ENCODE data around the gene BLMH.

Gene BLMH

DNA sequence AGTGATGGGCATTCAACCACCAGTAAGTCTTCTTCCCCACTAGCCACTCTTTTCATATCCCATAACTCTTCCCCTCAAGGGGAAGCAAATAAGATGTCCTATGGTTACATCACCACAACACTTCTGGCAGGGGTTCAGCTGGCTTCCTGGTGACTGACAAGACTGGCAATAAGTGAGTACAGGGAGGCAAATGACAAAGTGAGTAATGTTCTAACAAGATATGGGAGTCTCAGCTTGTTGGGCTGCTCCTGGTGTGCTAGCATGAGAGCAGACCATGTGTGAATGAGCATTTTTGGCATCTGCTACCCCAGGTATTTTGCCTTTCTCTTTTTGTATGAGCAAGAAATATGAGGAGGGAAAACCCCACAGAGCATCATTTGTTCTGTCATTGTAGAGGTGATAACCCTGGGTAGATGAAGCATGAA lies 32.2 kb upstream of the BLMH start:
- Histone ChIP-seq H3K9me3 (ENCODE audit: insufficient read depth, low read depth, low read length) (no peaks in the 10 kb centered on the region), H3K27me3 (ENCODE audit: insufficient read depth, low read length) (no peaks in the 10 kb centered on the region), H3K4me1 (ENCODE audit: insufficient read depth, low read length) (no peaks in the 10 kb centered on the region), H3K9ac (ENCODE audit: low read depth, low read length) (no peak overlapping the region), H3K36me3 (ENCODE audit: insufficient read depth, low read depth, low read length) (no peaks in the 10 kb centered on the region), H3K27ac (ENCODE audit: low read length) (no peak overlapping the region), H3K4me3 (ENCODE audit: low read length) (no peak overlapping the region)

GRCh38 chr17:30323262-30323894 lies 31.6 kb upstream of the BLMH start:
- Histone ChIP-seq H3K36me3 (ENCODE audit: insufficient read depth, low read depth, low read length) (no peaks in the 10 kb centered on the region), H3K4me1 (ENCODE audit: insufficient read depth, low read length) (no peaks in the 10 kb centered on the region), H3K27ac (ENCODE audit: low read length) (no peak overlapping the region), H3K4me3 (ENCODE audit: low read length) (no peak overlapping the region), H3K9me3 (ENCODE audit: insufficient read depth, low read depth, low read length) (no peaks in the 10 kb centered on the region), H3K27me3 (ENCODE audit: insufficient read depth, low read length) (no peaks in the 10 kb centered on the region), H3K9ac (ENCODE audit: low read depth, low read length) (no peak overlapping the region)

DNA sequence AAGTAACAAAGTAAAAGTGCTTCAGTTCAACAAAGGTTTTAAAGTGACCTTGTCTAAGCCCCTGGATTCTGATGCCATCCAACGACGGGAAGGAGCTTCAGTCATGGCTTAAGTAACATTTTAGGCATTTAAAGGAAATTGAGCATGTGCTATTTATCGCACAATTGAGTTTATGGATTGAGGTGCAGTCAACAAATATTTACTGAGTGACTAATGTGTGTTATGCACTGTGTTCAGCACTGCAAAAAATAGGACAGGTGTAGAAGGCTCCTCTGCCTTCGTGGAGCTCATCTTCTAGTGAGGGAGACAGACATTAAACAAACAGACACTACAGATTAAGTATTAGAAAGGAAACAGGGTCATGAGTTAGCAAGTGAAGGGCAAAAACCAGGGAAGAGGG lies 29.6 kb upstream of the BLMH start:
- Histone ChIP-seq H3K36me3 (ENCODE audit: insufficient read depth, low read depth, low read length) (no peaks in the 10 kb centered on the region), H3K4me3 (ENCODE audit: low read length) (no peak overlapping the region), H3K9ac (ENCODE audit: low read depth, low read length) (no peak overlapping the region), H3K27me3 (ENCODE audit: insufficient read depth, low read length) (no peaks in the 10 kb centered on the region), H3K4me1 (ENCODE audit: insufficient read depth, low read length) (no peaks in the 10 kb centered on the region), H3K27ac (ENCODE audit: low read length) (no peak overlapping the region), H3K9me3 (ENCODE audit: insufficient read depth, low read depth, low read length) (no peaks in the 10 kb centered on the region)

DNA sequence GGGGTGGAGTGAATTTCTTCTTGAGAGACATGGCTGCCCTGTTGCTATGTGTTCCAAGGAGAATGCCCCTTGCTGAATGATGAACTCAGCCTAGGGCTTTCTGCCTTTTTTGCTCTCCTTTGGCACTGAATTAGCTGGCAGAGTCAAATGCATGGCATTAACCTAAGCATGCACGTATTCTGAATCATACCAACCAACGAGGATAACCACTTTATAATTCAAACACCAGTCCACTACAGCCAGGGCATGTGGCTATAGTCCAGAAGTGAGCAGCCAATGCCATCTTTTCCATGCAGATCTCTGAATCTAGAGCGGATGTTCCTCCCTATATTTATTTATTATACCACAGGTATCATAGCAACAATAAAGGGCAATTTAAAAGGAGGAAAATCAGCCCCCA lies 26.4 kb upstream of the BLMH start:
- no peak overlapping the region for H3K4me3 ChIP-seq (ENCODE audit: low read length)
- no peaks in the 10 kb centered on the region for H3K9me3 ChIP-seq (ENCODE audit: insufficient read depth, low read depth, low read length)
- H3K9ac ChIP-seq (ENCODE audit: low read depth, low read length): no peak overlapping the region
- no peak overlapping the region for H3K27ac ChIP-seq (ENCODE audit: low read length)
- no peaks in the 10 kb centered on the region for H3K4me1 ChIP-seq (ENCODE audit: insufficient read depth, low read length)
- no peaks in the 10 kb centered on the region for H3K36me3 ChIP-seq (ENCODE audit: insufficient read depth, low read depth, low read length)
- H3K27me3 ChIP-seq (ENCODE audit: insufficient read depth, low read length): no peaks in the 10 kb centered on the region

GRCh38 chr17:30316736-30317135 lies 25.0 kb upstream of the BLMH start:
- Histone ChIP-seq H3K9me3 (ENCODE audit: insufficient read depth, low read depth, low read length) (no peaks in the 10 kb centered on the region), H3K4me3 (ENCODE audit: low read length) (no peak overlapping the region), H3K4me1 (ENCODE audit: insufficient read depth, low read length) (no peaks in the 10 kb centered on the region), H3K27ac (ENCODE audit: low read length) (no peak overlapping the region), H3K9ac (ENCODE audit: low read depth, low read length) (no peak overlapping the region), H3K36me3 (ENCODE audit: insufficient read depth, low read depth, low read length) (no peaks in the 10 kb centered on the region), H3K27me3 (ENCODE audit: insufficient read depth, low read length) (no peaks in the 10 kb centered on the region)

GRCh38 chr17:30315106-30315505 lies 23.4 kb upstream of the BLMH start:
- no peak overlapping the region for H3K4me3 ChIP-seq (ENCODE audit: low read length)
- no peaks in the 10 kb centered on the region for H3K27me3 ChIP-seq (ENCODE audit: insufficient read depth, low read length)
- no peak overlapping the region for H3K27ac ChIP-seq (ENCODE audit: low read length)
- H3K9ac ChIP-seq (ENCODE audit: low read depth, low read length): no peak overlapping the region
- no peaks in the 10 kb centered on the region for H3K4me1 ChIP-seq (ENCODE audit: insufficient read depth, low read length)
- no peaks in the 10 kb centered on the region for H3K9me3 ChIP-seq (ENCODE audit: insufficient read depth, low read depth, low read length)
- no peaks in the 10 kb centered on the region for H3K36me3 ChIP-seq (ENCODE audit: insufficient read depth, low read depth, low read length)

DNA sequence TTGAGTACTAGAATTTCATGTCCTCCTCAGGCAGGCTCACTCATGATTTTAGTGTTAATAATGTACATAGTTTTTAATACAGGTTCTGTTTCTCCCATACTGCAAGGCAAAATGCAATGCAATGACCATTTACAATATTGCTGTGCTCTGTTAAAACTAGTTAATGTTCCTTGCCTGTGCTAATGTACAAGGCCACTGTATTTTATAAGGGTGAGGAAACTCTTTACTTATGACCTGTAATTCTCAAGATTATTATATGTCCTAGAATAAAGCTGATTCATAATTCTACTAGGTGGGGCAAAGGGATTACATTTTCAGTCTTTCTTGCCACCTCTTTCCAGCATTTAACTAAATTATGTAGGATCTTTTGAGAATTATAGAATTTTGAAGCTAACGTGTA lies 22.7 kb upstream of the BLMH start:
- H3K4me3 ChIP-seq (ENCODE audit: low read length): no peak overlapping the region
- H3K9ac ChIP-seq (ENCODE audit: low read depth, low read length): no peak overlapping the region
- H3K27ac ChIP-seq (ENCODE audit: low read length): no peak overlapping the region

GRCh38 chr17:30312226-30312625 lies 20.5 kb upstream of the BLMH start:
- Histone ChIP-seq H3K27me3 (ENCODE audit: insufficient read depth, low read length) (no peaks in the 10 kb centered on the region), H3K9me3 (ENCODE audit: insufficient read depth, low read depth, low read length) (no peaks in the 10 kb centered on the region), H3K27ac (ENCODE audit: low read length) (no peak overlapping the region)

More for the DNA sequence above, 22.7 kb upstream of the BLMH start:
- Histone ChIP-seq H3K36me3 (ENCODE audit: insufficient read depth, low read depth, low read length) (no peaks in the 10 kb centered on the region), H3K27me3 (ENCODE audit: insufficient read depth, low read length) (no peaks in the 10 kb centered on the region), H3K9me3 (ENCODE audit: insufficient read depth, low read depth, low read length) (no peaks in the 10 kb centered on the region), H3K4me1 (ENCODE audit: insufficient read depth, low read length) (no peaks in the 10 kb centered on the region)

DNA sequence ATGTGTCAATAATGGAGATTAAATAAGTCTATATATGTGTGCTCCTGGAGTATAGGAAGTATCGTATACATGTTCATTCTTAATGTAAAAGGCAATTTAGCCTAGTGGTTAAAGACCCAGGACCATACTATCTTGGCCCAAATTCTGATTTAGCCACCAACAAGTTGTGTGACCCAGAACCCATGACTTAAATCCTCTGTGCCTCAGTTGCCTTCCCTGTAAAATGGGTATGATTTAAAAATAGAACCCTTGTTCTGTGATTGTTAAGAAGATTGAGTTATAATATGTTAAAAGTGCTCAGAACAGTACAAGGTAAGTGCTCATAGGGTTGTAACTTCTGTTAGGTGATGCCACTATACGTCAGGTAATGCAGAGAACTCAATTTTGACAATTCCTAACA lies 18.8 kb upstream of the BLMH start:
- Histone ChIP-seq H3K9me3 (ENCODE audit: insufficient read depth, low read depth, low read length) (no peaks in the 10 kb centered on the region), H3K27me3 (ENCODE audit: insufficient read depth, low read length) (no peaks in the 10 kb centered on the region), H3K4me3 (ENCODE audit: low read length) (no peak overlapping the region), H3K9ac (ENCODE audit: low read depth, low read length) (no peak overlapping the region), H3K4me1 (ENCODE audit: insufficient read depth, low read length) (no peaks in the 10 kb centered on the region), H3K27ac (ENCODE audit: low read length) (no peak overlapping the region), H3K36me3 (ENCODE audit: insufficient read depth, low read depth, low read length) (no peaks in the 10 kb centered on the region)

More at GRCh38 chr17:30312226-30312625, 20.5 kb upstream of the BLMH start:
- no peak overlapping the region for H3K4me3 ChIP-seq (ENCODE audit: low read length)
- no peaks in the 10 kb centered on the region for H3K4me1 ChIP-seq (ENCODE audit: insufficient read depth, low read length)
- H3K36me3 ChIP-seq (ENCODE audit: insufficient read depth, low read depth, low read length): no peaks in the 10 kb centered on the region
- H3K9ac ChIP-seq (ENCODE audit: low read depth, low read length): no peak overlapping the region

GRCh38 chr17:30309591-30309990 lies 17.8 kb upstream of the BLMH start:
- Histone ChIP-seq H3K9me3 (ENCODE audit: insufficient read depth, low read depth, low read length) (no peaks in the 10 kb centered on the region), H3K36me3 (ENCODE audit: insufficient read depth, low read depth, low read length) (no peaks in the 10 kb centered on the region), H3K4me3 (ENCODE audit: low read length) (no peak overlapping the region), H3K9ac (ENCODE audit: low read depth, low read length) (no peak overlapping the region), H3K27ac (ENCODE audit: low read length) (no peak overlapping the region), H3K27me3 (ENCODE audit: insufficient read depth, low read length) (no peaks in the 10 kb centered on the region), H3K4me1 (ENCODE audit: insufficient read depth, low read length) (no peaks in the 10 kb centered on the region)

DNA sequence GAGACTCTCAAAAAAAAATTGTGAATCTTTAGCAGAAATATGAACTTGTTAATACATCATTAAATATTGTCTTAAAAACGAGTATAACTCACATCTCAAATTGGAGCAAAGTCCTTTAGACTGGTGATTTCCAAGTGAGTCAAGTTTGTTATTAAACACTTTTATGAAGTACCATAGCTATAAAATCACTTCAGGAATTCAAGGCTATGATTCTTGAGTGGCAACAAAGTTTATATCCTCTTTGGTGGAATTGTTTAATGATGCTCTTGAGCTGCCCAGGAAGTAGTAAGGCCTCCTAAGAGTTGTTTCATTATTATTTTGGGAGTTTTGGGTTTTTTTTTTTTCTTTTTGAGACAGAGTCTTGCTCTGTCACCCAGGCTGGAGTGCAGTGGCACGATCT lies 16.7 kb upstream of the BLMH start:
- no peaks in the 10 kb centered on the region for H3K27me3 ChIP-seq (ENCODE audit: insufficient read depth, low read length)
- H3K27ac ChIP-seq (ENCODE audit: low read length): no peak overlapping the region
- H3K9me3 ChIP-seq (ENCODE audit: insufficient read depth, low read depth, low read length): no peaks in the 10 kb centered on the region
- no peaks in the 10 kb centered on the region for H3K4me1 ChIP-seq (ENCODE audit: insufficient read depth, low read length)
- no peak overlapping the region for H3K4me3 ChIP-seq (ENCODE audit: low read length)
- H3K36me3 ChIP-seq (ENCODE audit: insufficient read depth, low read depth, low read length): no peaks in the 10 kb centered on the region
- no peak overlapping the region for H3K9ac ChIP-seq (ENCODE audit: low read depth, low read length)

- Histone ChIP-seq H3K36me3 (ENCODE audit: insufficient read depth, low read depth, low read length) (no peaks in the 10 kb centered on the region), H3K27ac (ENCODE audit: low read length) (no peak overlapping the region), H3K9ac (ENCODE audit: low read depth, low read length) (no peak overlapping the region), H3K27me3 (ENCODE audit: insufficient read depth, low read length) (no peaks in the 10 kb centered on the region), H3K9me3 (ENCODE audit: insufficient read depth, low read depth, low read length) (no peaks in the 10 kb centered on the region), H3K4me3 (ENCODE audit: low read length) (no peak overlapping the region), H3K4me1 (ENCODE audit: insufficient read depth, low read length) (no peaks in the 10 kb centered on the region)
These were observed 13.0 kb upstream of the BLMH start for GRCh38 chr17:30304778-30305177.
